Tibial artery (tissue), 4 donors: Measurements from ENCODE around the gene SNX24.
A peak's percentile ranks its signal among the peaks of the same experiment; 100 is the strongest.

Experiments used
- DNase-seq, 2 donors: peaks; one replicate each; pipeline ENCODE4 v3.0.0-alpha.2; 2019
- H3K27ac ChIP-seq, 2 donors: fragments of 200-600 bp; sonication (generic) in 1 of 2; 1 replicate in 1 of 2; 2 replicates in 1 of 2; pipeline ENCODE4 v1.5.1; 2018 to 2019; ENCODE audit warnings: mild to moderate bottlenecking in 1 of 2
- H3K27me3 ChIP-seq, 2 donors: fragments of 200-600 bp; sonication (generic) in 1 of 2; one replicate each; pipeline versions ENCODE4 v1.5.1 to v1.6.0; 2016 to 2019
- H3K36me3 ChIP-seq, 3 donors: fragments of 200-600 bp; sonication (generic) in 2 of 3; one replicate each; pipeline ENCODE4 v1.5.1; 2016 to 2019; ENCODE audit warnings: mild to moderate bottlenecking in 2 of 3
- H3K4me1 ChIP-seq, 4 donors: fragments of 200-600 bp; sonication (generic) in 2 of 4; 1 replicate in 3 of 4; 2 replicates in 1 of 4; pipeline ENCODE4 v1.5.1; 2016 to 2019
- H3K4me3 ChIP-seq, 2 donors: fragments of 200-600 bp; sonication (generic) in 1 of 2; 1 replicate in 1 of 2; 2 replicates in 1 of 2; pipeline ENCODE4 v1.5.1; 2018 to 2019; ENCODE audit warnings: mild to moderate bottlenecking in 2 of 2
- H3K9me3 ChIP-seq, 3 donors: fragments of 200-600 bp; sonication (generic) in 1 of 3; one replicate each; pipeline ENCODE4 v1.5.1; 2016 to 2019
- CTCF ChIP-seq, 2 experiments: fragments of 200-600 bp in 1 of 2; fragments of 450-650 bp in 1 of 2; IDR thresholded peaks; one replicate each; pipeline ENCODE4 v1.5.1; 2017 to 2019; ENCODE audit warnings: antibody characterized with exemption in 2 of 2, mild to moderate bottlenecking in 1 of 2, moderate library complexity in 1 of 2
- intact Hi-C: fragments of 100-400 bp; cut with DNase I; formaldehyde crosslinking; loops from one replicate; pipeline ENCODE4 v1.15.0; 2023; ENCODE audit warnings: low total_unique reads

The SNX24 gene

GRCh38 chr5:123037104-123037418 lies 191.6 kb downstream of the SNX24 start:
- H3K4me1 ChIP-seq, result peaks cover 0 to 24% (median 15%) of the 10 kb centered on the region in 4 donors
- no peaks in the 10 kb centered on the region for H3K9me3 ChIP-seq
- no peaks in the 10 kb centered on the region for H3K36me3 ChIP-seq
- no peaks in the 10 kb centered on the region for H3K27me3 ChIP-seq
- peak overlapping the region; percentile 86 for H3K4me3 ChIP-seq
- H3K27ac ChIP-seq, result peak overlapping the region; percentile 86 to 97
- no peak for TF ChIP-seq CTCF (IDR thresholded peaks at IDR 0.05)
- intact Hi-C loops, result loop anchor here (5.0 to 10.0 kb wide), 3 partner anchors 50 to 328 kb away; partner anchors contain the start of gene PRDM6
- no peak for DNase-seq

GRCh38 chr5:123039673-123040072 lies 194.3 kb downstream of the SNX24 start:
- Histone ChIP-seq H3K9me3 (no peaks in the 10 kb centered on the region), H3K36me3 (no peaks in the 10 kb centered on the region), H3K27me3 (no peaks in the 10 kb centered on the region), H3K27ac (no peak overlapping the region), H3K4me3 (no peak overlapping the region), H3K4me1 (peaks cover 0 to 19% (median 15%) of the 10 kb centered on the region in 4 donors)
- no peak for DNase-seq
- no peak for TF ChIP-seq CTCF (IDR thresholded peaks at IDR 0.05)
- intact Hi-C loops, result loop anchor here (5.0 to 10.0 kb wide), 3 partner anchors 48 to 325 kb away; partner anchors contain the start of gene PRDM6

GRCh38 chr5:123044926-123045617 lies 199.7 kb downstream of the SNX24 start:
- Histone ChIP-seq H3K27me3 (no peaks in the 10 kb centered on the region), H3K27ac (no peak overlapping the region), H3K4me1 (no peaks in the 10 kb centered on the region), H3K9me3 (no peaks in the 10 kb centered on the region), H3K4me3 (no peak overlapping the region), H3K36me3 (no peaks in the 10 kb centered on the region)
- intact Hi-C loops, result no loop called here
- TF ChIP-seq CTCF (IDR thresholded peaks at IDR 0.05), result no peak
- no peak for DNase-seq

- Histone ChIP-seq H3K27me3 (no peaks in the 10 kb centered on the region), H3K4me3 (no peak overlapping the region), H3K27ac (no peak overlapping the region), H3K4me1 (no peaks in the 10 kb centered on the region), H3K9me3 (peaks cover 0 to under 1% (median 0%) of the 10 kb centered on the region in 3 donors), H3K36me3 (no peaks in the 10 kb centered on the region)
- intact Hi-C loops, result no loop called here
- DNase-seq, result no peak
- TF ChIP-seq CTCF (IDR thresholded peaks at IDR 0.05), result no peak
Observed at GRCh38 chr5:123046222-123046621, 200.8 kb downstream of the SNX24 start.

- H3K27me3 ChIP-seq, result no peaks in the 10 kb centered on the region
- H3K9me3 ChIP-seq, result peaks cover 0 to 4% (median 2%) of the 10 kb centered on the region in 3 donors
- no peak overlapping the region for H3K4me3 ChIP-seq
- DNase-seq, result no peak
- intact Hi-C loops, result no loop called here
- H3K36me3 ChIP-seq, result no peaks in the 10 kb centered on the region
- H3K27ac ChIP-seq, result no peak overlapping the region
- no peak for TF ChIP-seq CTCF (IDR thresholded peaks at IDR 0.05)
- H3K4me1 ChIP-seq, result no peaks in the 10 kb centered on the region
Observed at GRCh38 chr5:123047706-123048105, 202.3 kb downstream of the SNX24 start.
